Stimulated activated CD8-positive, alpha-beta memory T cell treated with anti-CD3 and anti-CD28 coated beads, Interleukin-7, amount 100 ng/mL, for 24 hours (primary cell): ENCODE results near the gene UTP14A.
"Not testable (repeated sequence)": the region's sequence is repeated elsewhere in the genome, so short reads cannot be mapped to it uniquely, and the experiment has no call there.

Experiments used
- DNase-seq: peaks from one replicate; pipeline ENCODE4 v3.0.0-alpha.2; 2020; ENCODE audit warnings: low read depth

The UTP14A gene, protein sequence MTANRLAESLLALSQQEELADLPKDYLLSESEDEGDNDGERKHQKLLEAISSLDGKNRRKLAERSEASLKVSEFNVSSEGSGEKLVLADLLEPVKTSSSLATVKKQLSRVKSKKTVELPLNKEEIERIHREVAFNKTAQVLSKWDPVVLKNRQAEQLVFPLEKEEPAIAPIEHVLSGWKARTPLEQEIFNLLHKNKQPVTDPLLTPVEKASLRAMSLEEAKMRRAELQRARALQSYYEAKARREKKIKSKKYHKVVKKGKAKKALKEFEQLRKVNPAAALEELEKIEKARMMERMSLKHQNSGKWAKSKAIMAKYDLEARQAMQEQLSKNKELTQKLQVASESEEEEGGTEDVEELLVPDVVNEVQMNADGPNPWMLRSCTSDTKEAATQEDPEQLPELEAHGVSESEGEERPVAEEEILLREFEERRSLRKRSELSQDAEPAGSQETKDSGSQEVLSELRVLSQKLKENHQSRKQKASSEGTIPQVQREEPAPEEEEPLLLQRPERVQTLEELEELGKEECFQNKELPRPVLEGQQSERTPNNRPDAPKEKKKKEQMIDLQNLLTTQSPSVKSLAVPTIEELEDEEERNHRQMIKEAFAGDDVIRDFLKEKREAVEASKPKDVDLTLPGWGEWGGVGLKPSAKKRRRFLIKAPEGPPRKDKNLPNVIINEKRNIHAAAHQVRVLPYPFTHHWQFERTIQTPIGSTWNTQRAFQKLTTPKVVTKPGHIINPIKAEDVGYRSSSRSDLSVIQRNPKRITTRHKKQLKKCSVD

DNA sequence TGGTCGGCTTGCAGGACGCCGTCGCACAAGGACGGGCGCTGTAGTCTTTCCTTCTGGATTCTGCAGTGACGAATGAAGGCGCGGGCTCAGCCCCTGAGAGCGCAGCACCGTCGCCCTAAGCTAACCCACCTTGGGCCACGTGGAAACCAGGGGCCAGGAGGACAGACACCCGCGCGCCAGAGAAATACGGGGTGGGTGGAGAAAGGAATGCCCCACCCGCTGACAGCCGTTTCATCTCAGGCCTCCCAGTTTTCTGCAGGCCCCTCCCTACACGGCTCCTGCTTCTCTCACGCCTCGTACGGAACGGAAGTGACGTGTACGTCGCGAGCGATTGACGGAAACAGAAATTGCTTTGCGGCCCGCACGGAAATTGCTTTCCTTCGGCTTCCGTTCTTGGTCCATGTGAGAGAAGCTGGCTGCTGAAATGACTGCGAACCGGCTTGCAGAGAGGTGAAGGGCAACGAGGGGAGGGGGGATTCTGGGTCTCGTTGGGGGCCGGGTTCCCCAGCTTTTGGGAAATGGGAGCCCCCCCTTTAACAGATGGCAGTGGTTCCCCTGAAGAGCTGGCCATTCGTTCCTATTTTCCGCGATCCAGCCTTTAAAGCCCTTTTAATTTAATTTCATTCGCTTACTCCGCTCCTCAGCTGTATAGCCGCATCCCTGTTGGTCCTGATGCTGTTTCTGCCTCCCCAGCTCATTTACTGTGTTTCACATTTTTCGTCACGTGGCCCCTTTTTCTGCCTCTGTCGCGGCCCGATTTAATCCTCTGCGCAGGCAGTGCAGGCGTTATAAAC is at the start of gene UTP14A:
TSS of gene UTP14A (plus strand) at position 378 of the 794 bp plus-strand sequence. CDS start at position 425, 47 bp downstream.
- peak; percentile 60 for DNase-seq

DNA sequence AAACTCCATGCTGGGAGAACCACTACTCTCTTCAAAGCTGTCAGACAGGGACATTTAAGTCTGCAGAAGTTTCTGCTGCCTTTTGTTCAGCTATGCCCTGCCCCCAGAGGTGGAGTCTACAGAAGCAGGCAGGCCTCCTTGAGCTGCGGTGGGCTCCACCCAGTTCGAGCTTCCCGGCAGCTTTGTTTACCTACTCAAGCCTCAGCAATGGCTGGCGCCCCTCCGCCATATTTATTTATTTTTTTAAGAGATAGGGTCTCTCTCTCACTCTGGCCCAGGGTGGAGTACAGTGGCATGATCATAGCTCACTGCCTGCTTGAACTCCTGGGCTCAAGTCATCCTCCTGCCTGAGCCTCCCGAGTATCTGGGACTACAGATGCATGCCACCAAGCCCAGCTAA is 46.8 kb upstream of the UTP14A start:
- not testable (repeated sequence) for DNase-seq

DNA sequence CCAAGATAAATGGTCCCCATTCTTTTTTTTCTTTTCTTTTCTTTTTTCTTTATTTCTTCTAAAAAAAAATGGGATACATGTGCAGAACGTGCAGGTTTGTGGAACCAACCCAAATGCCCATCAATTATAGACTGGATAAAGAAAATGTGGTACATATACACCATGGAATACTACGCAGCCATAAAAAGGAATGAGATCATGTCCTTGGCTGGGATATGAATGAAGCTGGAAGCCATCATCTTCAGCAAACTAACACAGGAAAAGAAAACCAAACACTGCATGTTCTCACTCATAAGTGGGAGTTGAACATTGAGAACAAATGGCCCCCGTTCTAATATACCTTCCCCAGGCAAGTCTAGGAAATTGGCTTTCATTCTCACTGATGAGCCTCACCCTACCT is 39.6 kb upstream of the UTP14A start:
- DNase-seq: not testable (repeated sequence)

DNA sequence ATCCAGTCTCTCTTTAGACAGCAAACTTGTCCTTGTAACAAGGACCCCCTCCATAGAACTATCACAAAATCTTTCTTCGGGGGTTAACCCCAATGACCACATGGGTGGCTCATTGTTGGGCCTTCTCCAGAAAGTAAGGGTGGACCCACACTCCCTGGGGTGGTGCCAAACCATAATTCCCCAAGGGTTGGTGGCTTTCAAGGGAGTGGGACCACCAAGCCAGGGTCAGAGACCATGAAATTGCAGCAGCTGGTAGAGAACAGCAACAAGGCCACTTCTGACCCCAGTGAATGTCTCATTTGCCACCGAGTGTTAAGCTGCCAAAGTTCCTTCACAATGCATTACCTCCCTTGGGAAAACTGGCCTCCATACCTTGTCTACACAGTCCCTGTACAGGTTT is 33.4 kb upstream of the UTP14A start:
- no peak for DNase-seq

DNA sequence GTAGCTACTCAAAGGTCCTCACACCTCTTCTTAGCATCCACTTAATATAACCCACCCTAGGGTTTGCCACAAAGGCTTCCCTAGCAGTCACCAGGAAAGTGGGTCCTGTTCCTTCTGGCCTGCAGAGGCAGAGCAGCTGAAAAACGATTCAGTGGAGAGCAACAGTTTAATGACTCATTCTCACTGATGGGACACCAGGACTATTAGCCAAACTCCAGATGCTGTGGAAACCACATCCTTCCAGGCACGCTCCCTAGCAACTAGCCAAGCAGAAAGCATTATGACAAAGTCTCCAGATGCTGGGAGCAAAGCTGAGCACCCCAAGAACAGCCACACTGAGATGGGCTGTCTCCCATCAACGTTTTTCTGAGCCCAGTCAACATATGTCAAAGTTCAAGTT is 30.3 kb upstream of the UTP14A start:
- DNase-seq: no peak

DNA sequence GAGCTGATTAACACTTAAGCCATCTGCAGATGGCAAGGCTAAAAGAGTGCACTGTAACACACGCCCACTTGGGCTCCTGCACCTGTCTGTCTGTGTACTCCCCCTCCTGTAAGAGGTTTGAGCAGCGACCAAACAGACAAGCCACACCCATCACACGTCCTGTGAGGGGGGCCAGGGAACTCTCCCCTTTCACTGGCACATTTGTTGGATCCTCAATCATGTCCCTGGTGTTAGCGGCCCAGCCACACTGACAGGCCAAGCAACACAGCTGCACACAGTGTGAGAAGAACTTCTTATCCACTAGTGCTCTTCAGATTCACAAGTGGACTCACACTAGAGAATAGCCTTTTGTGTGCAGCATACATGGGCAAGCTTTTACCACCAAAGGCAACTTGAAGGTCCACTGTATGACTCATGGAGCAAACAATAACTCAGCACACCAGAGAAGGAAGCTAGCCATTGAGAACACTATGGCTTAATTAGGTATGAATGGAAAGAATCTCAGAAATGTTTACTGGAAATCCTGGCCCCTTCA is 29.1 kb upstream of the UTP14A start:
- no peak for DNase-seq

DNA sequence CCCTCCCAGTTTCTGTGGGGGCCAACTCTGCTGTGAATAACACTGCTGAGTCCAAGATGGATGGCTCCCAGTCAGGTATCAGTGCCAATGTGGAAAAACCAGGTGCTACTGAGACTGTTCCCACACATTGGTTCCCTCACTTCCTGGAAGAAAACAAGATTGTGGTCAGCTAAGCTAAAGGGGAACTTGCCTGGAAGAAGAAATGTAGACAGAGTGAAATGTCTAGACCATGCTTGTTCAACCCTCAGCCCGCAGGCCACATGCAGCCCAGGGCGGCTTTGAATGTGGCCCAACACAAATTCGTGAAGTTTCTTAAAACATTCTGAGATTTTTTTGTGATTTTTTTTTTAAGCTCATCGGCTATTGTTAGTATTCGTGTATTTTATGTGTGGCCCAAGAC is 28.6 kb upstream of the UTP14A start:
- no peak for DNase-seq

DNA sequence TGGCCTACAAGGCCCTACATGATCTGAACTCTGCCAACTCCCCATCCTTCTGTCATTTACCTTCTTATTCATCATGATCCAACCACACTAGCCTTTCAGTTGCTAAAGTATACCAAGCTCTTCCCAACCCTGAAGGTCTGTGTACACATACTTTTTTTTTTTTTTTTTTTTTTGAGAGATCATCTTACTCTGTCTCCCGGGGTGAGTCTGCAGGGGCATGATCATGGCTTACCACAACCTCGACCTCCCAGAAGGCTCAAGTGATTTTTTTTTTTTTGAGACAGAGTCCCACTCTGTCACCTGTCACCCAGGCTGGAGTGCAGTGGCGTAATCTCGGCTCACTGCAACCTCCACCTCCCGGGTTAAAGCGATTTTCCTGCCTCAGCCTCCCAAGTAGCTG is 5.9 kb upstream of the UTP14A start:
- no peak for DNase-seq

DNA sequence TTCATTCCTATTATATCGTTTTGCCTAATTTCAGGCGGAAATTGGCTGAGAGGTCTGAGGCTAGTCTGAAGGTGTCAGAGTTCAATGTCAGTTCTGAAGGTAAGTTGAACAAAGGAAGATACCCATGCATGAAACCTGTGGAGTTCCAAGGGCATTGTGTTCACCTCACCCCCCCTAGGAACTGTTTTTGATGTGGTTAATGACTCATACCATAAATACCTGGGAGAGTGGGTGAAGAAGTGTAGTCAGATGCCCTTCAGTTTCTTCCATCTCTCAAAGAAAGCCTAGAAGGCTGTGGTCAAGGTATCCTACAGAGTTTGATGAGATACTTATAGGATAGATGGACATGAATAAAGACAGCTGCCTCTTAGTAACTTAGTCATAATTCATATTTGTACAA is 2.7 kb downstream of the UTP14A start:
- no peak for DNase-seq

DNA sequence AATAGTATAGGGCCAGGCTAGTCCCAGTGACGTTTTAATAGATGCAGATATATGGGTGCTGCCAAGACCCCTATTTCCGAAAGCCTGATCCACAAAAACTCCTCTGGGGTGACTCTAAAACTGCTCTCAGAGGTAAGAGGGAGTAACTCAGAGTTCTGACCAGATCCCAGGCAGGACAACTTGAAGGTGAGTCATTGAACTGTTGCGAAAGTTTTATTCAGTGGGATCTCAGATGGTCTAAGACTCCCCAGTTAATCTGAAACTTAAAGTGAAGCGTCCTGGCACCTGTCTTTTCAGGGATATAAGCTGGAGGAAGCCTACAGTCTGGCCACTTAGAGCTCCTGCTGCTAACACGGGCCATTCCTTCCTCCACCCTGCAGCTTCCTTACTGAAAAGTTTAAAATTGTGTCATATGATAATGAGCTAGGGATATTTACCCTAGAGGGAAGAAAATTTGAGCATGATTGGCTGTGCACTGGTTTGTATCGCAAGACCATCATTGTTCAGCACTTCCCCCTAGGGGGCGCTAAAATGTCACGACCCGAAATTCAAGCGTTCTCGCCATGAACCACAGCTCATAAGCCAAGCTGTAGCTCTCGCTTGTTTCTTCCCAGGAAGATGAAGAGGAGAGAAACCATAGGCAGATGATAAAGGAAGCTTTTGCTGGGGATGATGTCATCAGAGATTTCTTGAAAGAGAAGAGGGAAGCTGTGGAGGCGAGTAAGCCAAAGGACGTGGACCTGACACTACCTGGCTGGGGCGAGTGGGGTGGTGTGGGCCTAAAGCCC is 19.5 kb downstream of the UTP14A start:
- no peak for DNase-seq

DNA sequence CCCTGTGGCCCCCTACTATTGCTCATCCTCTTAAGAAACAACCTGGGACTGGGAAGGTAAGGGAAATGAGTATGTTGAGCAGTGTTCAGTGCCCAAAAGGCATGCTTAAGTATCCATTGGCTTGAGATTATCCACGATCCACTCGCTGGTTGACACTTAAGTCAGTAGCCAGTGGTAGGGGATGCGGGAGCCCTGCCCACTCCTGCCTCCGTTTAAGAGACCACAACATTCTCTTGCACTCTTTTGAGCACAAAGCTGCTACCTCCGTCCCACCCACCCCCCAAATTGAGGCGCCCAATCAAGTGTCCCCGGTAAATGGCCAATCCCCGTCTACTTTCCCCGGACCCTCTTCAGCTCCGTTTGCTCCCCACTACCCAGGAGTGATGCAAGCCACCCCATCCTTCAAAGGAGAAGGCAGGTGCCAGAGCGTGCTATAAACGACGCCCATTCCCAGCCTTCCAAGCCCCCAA is 25.0 kb downstream of the UTP14A start:
- no peak for DNase-seq

DNA sequence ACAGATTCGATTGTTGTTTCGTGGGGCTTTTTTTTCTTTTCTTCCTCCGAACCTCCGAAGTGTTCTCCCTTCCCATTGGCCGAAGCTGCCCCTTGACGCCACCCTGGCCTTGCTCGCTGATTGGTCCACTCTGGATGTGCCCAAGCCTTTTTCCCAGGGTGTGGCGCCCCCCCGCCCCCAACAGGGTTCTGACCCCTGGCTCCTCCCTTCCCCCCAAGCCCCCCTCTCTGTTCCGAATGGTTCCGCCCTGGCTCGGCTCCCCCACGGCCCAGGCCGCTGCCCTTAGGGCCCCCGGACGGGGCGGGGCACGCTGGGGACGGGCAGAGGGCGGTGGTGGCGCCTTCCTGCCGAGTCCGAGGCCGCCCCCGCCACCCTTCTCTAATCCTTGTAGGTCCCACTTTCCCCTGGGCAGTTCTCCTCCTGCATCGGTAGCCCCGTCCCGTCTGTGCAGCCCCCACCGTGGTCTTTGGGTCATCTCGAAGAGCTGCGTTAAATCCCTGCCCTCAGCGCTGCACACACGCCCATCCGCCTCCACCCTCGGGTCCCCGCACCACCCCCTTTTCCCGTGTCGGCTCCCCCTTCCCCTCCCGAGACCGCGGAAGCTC is 25.5 kb downstream of the UTP14A start:
- DNase-seq: no peak

DNA sequence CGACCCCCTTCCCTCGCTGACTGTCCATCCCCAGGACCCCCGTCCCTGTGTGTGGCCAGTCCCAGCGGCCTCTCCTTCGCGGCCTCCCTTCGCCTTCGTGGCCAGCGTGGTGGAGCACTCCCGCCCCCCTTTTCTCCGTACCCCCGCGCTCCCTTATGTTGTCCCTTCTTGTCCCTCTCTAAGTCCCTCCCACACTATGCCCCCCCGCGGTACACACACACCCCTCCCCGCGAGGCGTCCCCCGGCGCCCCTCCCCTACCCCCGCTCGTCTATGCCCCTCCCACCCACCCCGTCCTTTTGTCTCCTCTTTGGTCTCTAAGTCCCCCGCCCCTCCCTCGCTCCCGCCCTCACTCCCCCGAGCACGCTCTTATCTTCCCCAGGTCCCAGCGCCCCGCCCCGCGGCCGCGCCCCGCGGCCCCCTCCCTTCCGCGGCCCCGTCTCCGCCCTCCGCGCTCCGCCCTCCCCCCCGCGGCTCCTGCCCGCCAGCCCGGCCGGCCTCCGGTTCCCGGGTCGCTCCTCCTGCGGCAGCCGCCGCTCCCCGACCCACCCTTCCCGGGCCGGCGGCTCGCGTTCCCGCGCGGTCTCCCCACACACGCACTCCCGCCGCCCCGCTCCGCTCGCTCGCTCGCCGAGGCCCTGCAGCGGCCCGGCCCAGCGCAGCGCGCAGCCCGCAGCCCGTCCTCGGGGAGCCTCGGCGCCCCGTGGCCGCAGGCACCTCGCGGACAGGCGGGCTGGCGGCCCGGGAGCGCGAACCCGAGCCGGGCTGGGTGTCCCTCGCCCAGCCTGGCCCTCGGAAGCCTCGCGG is 26.3 kb downstream of the UTP14A start:
- DNase-seq: no peak

DNA sequence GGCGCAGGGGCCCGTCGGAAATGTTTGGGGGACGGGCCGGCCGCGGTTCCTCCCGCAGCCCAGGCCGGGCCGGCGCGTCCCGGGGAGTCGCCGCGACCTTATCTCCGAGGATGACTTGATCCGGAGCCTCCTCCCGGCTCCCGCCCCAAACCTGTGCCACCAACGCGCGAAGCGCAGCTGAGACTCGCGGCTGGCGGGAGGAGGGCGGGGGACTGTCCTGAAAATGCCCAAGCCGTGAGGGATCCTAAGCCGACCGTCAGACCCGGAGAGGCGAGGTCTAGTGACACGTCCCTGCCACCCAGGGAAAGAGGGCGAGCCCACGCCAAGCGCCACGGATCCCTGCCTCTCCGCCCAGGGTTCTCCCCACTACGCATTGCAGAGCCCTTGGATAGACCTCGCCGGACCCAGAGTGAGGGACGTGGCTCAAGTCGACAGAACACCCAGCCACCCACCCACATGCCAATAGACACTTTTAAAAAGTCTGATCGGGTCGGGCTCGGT is 26.9 kb downstream of the UTP14A start:
- DNase-seq: no peak

DNA sequence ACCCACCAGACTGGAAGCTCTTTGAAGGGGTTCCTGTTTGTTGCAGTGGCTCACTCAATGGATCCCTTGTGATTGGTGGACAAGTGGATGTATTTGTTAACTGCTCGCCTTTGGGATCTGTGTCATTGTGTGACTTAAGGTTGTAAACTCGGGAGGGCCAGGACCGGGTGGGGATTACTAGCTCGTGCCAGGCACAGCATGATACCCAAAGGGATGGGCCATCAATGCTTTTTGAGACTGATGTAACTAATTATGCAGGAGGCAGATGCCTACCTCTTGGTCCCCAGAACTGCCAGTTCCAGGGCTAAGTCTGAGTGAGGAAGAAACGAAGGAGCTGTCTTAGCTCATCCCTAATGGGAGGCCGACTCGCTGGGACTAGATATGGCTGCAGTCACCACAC is 27.7 kb downstream of the UTP14A start:
- no peak for DNase-seq

DNA sequence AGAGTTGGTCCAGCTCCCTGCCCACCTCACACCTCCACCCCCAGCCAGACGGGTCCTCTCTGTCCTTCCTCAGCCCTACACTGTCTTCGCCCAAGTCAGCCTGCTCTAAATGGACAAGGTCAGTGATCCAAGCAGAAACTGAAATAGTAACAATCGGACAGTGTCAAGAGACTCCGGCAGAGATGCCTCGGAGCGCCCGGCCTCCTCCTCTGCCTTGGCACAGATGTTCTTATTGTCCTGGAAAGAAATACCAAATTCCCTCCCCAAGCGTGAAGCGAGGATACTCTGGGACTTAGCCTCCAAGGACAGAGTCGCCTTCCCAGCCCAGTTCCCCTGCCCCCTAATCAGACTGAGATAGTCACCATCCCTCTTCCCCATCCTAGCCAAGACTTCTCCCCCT is 28.5 kb downstream of the UTP14A start:
- no peak for DNase-seq

DNA sequence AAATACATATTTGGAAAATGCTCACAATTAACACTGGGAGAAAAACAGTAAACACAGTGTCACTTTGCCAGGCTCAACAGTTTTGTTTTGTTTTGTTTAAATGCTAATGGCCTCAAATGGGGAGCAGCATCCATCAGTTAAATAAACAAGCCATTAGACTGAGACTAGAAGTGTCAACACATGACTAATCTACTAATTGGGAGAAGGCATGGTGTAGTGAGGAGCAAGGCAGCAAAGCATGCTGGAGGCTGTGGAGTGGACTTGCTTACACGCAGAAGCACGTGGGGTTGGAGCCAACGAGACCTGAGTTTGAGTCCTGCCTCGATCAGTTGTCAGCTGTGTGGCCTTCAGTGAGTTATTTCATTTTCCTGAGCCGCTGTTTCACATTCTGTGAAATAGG is 29.0 kb downstream of the UTP14A start:
- DNase-seq: no peak

DNA sequence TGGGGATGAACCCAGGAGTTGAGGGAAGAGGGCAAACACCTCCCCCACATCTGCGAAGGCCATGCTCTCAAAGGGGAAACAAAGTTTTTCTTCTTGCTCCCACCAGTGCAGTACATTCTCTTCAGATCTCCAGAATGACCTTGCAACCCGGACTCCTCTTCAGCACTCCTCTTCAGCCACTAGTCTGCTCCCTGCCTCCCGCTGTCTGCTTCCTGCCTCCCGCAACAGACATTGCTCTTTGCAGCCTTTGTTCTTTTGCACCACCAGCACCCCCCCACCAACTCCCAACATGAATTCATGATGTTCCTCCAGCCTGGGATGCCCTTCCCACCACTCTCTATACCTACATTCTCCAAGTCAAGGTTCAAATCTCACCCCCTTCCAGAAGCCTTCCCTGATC is 32.1 kb downstream of the UTP14A start:
- no peak for DNase-seq

DNA sequence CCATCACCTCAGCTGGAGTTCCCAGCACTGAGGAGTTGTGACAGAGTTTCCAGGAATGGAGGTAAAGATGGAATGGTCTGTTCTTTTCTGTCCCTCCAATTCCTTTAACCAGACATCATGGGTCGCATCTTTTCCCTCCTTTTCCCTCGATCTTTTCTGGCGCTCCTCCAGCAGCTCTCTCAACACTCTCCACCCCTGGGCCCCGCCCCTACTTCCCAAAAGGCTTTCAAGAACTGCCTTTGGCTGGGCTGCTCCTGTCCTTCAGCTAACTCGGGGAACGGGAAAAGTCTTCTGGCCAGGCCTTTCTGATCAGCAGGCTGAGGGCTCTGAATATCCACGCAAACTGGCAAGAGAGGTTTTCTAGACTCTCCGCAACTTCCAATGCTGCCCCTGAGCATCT is 34.0 kb downstream of the UTP14A start:
- no peak for DNase-seq

DNA sequence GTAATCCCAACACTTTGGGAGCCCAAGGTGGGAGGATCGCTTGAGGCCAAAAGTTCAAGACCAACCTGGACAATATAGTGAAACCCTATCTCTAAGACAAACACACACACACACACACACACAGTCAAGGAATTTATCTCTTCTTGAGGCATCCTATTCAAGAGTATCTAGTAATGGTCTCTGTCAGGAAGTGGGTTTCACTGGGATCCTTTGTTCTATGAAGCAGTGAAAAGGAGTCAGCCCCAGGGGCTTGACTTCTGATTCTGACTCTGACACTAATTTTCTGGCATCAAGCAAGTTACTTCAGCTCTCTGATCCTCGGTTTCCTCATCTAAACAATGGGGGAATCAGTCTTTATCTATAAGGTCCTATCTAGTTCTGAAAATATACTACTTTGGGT is 34.8 kb downstream of the UTP14A start:
- DNase-seq: no peak
